Measurements from ENCODE around the gene PHRF1. TPM values are rescaled to one million over a fixed set of nuclear protein-coding genes. Genes with fewer than 3 reads are reported as not detected.

Gene PHRF1
- total RNA-seq, 2 donors from 2014 or later = 12.4 to 14.2 TPM

GRCh38 chr11:601573-602245 lies 25.4 kb downstream of the PHRF1 start:
- DNase-seq (ENCODE audit: low spot score) = no peak
- Histone ChIP-seq H3K27ac (no peak overlapping the region), H3K9me3 (no peaks in the 10 kb centered on the region), H3K4me3 (no peak overlapping the region), H3K27me3 (no peaks in the 10 kb centered on the region), H3K4me1 (peaks cover 0 to 6% of the 10 kb centered on the region in 2 donors), H3K36me3 (peaks cover 97% of the 10 kb centered on the region)
- TF ChIP-seq, protein P1, sequence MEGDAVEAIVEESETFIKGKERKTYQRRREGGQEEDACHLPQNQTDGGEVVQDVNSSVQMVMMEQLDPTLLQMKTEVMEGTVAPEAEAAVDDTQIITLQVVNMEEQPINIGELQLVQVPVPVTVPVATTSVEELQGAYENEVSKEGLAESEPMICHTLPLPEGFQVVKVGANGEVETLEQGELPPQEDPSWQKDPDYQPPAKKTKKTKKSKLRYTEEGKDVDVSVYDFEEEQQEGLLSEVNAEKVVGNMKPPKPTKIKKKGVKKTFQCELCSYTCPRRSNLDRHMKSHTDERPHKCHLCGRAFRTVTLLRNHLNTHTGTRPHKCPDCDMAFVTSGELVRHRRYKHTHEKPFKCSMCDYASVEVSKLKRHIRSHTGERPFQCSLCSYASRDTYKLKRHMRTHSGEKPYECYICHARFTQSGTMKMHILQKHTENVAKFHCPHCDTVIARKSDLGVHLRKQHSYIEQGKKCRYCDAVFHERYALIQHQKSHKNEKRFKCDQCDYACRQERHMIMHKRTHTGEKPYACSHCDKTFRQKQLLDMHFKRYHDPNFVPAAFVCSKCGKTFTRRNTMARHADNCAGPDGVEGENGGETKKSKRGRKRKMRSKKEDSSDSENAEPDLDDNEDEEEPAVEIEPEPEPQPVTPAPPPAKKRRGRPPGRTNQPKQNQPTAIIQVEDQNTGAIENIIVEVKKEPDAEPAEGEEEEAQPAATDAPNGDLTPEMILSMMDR (IDR thresholded peaks at IDR 0.05) = no peak

- DNase-seq (ENCODE audit: low spot score) = no peak
- TF ChIP-seq, protein P1 (IDR thresholded peaks at IDR 0.05) = no peak
- H3K27me3 ChIP-seq = no peaks in the 10 kb centered on the region
- no peak overlapping the region for H3K27ac ChIP-seq
- H3K36me3 ChIP-seq = peaks cover 97% of the 10 kb centered on the region
- peaks cover 0 to 6% of the 10 kb centered on the region in 2 donors for H3K4me1 ChIP-seq
- no peaks in the 10 kb centered on the region for H3K9me3 ChIP-seq
- no peak overlapping the region for H3K4me3 ChIP-seq
Measured at GRCh38 chr11:603154-603553, 26.9 kb downstream of the PHRF1 start.

DNA sequence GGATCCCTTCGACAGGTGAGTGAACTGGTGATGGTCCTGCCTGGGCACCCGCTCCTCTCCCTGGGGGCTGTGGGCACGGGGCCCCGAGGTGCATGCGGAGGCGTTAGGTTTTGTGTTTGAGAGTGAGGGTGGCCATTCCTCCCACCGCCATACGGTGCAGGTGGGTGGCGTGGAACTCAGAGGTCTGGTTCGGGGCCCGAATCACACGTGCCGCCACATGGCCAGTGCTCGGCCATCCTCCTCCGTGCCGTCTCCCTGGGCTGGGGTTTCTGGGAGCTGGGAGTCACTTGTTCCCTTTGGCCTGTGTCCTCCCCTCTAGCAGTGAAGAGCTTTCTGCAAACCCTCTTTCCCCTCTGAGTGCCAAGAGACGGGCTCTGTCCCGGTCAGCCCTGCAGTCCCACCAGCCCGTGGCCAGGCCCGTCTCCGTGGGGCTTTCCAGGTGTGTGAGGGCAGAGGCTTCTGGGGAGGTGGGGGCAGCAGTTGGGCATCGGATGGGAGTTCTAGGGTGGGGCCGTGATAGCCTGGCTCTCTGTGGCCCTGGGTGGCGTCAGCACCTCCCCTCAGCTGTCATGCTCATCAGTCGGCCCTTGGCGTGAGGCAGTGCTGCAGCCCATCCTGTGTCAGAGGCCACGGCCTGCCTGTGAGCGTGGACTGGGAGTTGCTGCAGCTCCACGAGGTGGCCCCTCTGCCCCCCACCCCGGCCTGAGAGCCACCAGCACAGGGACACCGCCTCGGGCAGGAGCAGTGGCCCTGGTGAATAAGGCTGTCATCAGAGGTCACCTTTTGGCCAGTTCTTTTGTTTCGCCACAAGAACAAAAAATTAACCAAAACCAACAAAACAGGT lies 29.2 kb downstream of the PHRF1 start:
- no peaks in the 10 kb centered on the region for H3K9me3 ChIP-seq
- TF ChIP-seq, protein P1 (IDR thresholded peaks at IDR 0.05) = no peak
- peak overlapping the region; percentile 37 to 59 for H3K27ac ChIP-seq
- DNase-seq (ENCODE audit: low spot score) = no peak
- H3K36me3 ChIP-seq = peaks cover 100% of the 10 kb centered on the region
- no peak overlapping the region for H3K4me3 ChIP-seq
- H3K4me1 ChIP-seq = peaks cover 0 to 6% of the 10 kb centered on the region in 2 donors
- H3K27me3 ChIP-seq = no peaks in the 10 kb centered on the region

DNA sequence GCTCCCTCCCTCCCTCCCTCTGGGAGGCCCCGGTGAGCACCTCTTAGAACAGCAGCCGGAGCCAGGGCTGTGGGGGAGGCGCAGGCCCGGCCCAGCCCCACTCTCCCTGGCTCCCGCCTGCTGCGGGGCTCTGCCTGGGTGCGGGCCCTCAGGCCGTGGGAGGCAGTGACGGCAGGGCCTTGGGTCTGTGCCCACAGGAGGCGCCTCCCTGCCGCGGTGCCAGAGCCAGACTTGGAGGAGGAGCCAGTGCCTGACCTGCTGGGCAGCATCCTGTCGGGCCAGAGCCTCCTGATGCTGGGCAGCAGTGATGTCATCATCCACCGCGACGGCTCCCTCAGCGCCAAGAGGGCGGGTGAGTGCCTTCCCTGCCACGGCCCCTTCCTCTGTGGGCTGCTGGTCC lies 30.0 kb downstream of the PHRF1 start:
- peaks cover 100% of the 10 kb centered on the region for H3K36me3 ChIP-seq
- no peak for DNase-seq (ENCODE audit: low spot score)
- H3K27ac ChIP-seq = peak overlapping the region; percentile 37 to 59
- H3K4me1 ChIP-seq = peaks cover 0 to 6% of the 10 kb centered on the region in 2 donors
- H3K27me3 ChIP-seq = no peaks in the 10 kb centered on the region
- no peaks in the 10 kb centered on the region for H3K9me3 ChIP-seq
- TF ChIP-seq, protein P1 (IDR thresholded peaks at IDR 0.05) = no peak
- no peak overlapping the region for H3K4me3 ChIP-seq

DNA sequence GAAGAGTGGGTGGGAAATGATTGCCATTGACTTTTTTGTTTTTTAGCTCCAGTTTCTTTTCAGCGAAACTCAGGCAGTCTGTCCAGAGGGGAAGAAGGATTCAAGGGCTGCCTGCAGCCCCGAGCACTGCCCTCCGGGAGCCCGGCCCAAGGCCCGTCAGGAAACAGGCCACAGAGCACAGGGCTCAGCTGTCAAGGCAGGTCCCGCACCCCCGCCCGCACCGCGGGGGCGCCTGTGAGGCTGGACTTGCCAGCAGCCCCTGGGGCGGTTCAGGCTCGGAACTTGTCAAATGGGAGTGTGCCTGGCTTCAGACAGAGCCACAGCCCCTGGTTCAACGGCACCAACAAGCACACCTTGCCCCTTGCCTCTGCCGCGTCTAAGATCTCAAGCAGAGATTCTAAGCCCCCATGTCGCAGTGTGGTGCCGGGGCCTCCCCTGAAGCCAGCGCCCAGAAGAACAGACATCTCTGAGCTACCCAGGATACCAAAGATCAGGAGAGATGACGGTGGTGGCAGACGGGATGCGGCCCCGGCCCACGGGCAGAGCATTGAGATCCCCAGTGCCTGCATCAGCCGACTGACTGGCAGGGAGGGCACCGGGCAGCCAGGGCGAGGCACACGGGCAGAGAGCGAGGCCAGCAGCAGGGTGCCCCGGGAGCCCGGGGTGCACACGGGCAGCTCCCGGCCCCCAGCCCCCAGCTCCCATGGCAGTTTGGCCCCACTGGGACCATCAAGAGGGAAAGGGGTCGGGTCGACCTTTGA lies 30.9 kb downstream of the PHRF1 start:
- no peak for DNase-seq (ENCODE audit: low spot score)
- peaks cover 0 to 6% of the 10 kb centered on the region in 2 donors for H3K4me1 ChIP-seq
- H3K36me3 ChIP-seq = peaks cover 100% of the 10 kb centered on the region
- H3K27ac ChIP-seq = peak overlapping the region in 1 of 2 donors; percentile 59
- TF ChIP-seq, protein P1 (IDR thresholded peaks at IDR 0.05) = no peak
- H3K27me3 ChIP-seq = no peaks in the 10 kb centered on the region
- H3K9me3 ChIP-seq = no peaks in the 10 kb centered on the region
- H3K4me3 ChIP-seq = no peak overlapping the region

Measured in right atrium auricular region (tissue), 2 donors.